Measurements from ENCODE around the gene CADM3.
A peak's percentile ranks its signal among the peaks of the same experiment; 100 is the strongest.

The CADM3 gene

DNA sequence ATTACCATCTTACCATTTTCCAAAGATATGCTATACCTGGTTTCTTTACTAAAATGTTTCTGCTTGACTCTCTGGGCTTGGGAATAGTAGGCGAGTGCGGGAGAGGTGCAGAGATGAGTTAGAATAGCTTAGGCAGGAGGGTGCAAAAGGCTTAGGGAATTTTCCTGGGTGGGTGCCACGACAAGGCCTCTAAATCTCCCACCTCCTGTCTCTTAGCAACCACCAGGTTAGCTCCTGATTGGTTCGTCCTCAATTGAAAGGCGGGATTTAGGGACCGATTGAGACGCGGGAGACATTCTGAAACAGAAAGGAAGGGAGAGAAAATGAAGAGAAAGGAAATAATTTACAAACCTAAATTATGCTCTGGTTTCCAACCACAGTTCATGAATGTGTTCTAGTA lies 36.4 kb downstream of the CADM3 start:
- no peak for DNase-seq

DNA sequence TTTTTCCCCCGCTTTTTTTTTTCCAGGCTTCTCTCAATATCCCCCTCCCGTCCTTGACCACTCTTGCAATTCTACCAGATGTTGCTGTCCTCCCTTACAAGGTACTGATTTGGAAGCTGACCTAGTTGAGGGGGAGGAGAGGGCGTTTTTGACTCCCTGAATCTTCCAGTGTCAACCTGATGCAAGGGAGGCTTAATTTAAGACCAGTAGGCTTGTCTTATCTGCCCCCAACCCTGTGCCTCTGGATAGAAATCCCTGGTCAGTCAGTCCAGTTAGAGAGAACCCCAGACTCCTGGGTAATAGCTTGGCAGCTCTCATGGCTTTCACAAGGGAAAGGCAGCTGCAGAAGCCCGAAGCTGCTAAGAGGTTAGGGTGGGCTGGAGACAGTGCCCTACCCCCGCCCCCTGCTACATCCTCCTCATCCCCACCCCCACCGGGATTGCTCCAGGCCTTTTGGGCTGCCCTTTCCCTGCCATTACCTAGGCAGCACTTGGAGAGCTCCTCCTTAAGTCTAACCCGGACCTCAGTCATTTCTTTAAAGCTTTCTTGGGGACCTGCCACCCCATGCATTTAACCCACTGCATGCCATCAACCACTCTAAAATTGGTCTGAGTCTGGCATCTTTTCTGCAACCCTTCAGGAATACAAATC lies 36.9 kb downstream of the CADM3 start:
- DNase-seq = no peak

DNA sequence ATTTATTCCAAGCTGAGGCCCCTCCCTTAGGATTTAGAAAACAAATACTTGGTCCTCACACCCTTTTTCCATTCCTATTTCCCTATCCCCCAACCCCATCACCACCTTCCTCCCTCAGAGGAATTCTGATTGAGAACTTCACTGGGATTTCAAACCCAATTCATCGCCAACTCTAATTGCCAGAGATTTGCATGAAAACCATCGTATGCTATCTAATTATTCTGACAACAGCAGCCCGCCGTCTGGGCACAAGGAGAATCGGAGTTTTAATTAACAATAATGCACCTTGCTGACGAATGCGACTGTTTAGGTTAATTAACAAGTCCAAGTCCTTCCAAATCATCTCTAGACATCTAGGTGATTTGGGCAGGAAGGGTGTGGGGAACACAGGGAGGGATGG lies 37.6 kb downstream of the CADM3 start:
- no peak for DNase-seq

DNA sequence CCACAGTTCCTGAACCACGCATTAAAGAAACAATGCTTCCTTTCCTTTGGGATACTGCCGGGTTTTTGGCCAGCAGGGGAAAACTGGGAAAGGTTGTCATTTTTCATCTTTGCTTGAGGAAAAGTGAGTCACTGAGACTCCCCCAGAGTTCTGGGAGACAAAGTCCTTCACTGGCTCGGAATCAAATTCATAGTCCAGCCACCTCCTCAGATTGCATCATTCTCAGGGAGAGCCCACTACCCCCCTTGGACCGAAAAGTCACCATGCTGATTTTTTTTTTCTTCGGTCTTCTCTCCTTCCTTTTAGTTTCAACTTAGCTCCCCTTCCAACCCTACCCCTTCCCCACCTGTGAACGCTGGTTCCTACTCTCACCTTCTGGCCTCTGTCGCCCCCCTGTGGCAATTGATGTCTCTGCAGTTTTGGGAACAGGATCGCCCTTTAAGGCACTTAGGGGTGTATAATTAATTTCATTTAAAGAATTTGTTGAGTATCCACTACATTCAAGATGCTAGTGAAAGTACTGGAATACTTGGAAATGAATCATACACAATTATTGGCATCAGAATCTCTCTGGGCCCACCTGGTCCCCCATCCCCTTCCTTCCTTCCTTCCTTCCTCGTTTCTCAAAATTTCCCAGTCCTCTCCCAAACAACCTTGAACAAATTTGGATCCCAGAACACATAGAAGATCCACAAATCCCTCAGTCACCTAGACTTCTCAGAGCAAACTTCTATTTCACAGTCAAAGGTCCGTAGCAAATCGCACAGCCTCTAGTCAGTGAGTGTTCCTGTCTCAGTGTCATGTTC lies 40.1 kb downstream of the CADM3 start:
- peak; percentile 27 to 39 for DNase-seq

DNA sequence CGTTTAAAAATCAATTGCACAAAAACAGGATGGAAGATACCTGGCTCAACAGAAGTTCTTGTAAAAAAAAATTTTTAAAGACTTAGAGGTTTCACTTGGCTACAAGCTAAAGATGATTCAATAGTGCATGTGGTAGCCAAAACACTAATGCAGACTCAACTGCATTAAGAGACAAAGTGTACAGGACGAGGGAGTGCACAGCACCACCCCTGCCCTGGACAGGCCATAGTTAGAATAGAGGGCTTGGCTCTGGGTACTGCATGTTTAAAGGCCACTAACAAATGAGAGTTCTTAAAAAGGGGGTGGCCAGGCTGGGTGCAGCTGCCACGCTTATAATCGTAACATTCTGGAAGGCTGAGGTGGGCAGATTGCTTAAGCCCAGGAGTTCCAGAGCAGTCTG lies 41.2 kb downstream of the CADM3 start:
- no peak for DNase-seq

DNA sequence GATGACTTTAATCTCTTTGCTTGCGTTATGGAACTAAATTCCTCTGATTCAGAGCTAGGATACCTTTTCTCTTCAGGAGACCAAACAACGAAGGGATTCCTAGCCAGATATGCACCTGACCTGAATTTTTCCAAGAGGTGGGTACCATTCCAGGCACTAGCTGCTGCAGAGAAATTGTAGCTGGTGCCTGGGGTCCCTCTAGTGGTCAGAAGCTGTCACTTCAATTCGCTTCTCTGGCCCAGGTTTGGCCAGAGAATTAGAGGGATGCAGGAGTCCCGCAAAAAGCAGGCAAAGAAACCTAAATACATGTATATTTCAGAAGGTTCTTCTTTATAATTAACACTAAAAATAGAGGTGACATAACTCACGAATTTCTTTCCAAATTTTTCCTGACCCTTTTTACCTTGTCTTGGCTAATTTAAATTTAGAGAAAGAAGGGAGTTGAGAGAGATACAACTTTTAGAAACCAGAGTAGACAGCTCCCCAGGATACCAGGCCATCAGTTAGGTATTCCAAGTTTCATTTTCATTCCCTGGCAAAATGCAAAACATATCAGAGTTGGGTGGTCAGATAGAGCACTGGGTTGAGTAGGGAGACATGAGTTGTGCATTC lies 42.8 kb downstream of the CADM3 start:
- peak; percentile 24 to 37 for DNase-seq

DNA sequence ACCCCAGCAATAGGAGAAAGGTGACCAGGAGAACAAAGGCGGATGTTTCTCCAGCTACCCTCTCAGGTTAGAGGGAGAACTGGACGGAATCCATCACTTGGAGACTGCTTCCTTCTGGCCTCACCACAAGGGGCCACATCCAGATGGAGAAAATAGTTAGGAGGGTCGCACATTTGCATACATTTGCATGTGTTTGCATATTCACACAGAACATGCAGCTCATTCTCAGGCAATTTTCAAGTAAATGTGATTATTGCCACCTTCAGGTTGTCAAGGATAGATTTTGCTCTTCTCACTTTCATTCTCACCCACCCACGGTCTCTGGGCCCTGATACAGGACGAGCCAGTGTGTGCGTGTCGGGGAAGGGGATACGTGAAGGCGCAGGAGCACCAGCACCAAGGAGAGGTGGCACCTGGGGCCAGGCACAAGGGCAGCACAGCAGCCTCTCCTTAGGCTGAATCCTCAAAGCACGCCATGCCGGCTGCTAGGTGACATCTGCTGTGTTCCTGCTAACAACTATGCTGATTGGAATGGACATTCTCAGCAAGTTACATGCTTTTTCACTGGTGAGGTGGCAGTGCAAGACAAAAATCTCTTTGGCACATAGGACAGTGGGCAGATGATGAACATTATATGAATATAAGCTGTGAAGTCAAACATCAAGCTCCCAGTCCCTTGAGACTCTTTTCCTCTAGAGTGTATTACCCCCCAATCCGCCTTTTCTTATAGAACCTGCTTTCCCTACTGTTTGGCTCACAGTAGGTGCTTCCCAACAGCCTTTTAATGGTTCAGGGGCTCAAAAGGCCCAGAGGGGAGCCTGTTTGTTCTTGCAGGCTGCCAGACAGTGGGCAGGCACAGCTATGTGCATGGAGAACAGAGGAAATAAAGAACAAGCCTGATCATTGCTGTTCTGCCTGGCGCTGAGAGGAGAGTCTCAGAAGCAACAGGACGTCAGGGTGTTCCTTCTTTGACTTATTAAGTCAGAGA lies 47.5 kb downstream of the CADM3 start:
- DNase-seq = no peak

DNA sequence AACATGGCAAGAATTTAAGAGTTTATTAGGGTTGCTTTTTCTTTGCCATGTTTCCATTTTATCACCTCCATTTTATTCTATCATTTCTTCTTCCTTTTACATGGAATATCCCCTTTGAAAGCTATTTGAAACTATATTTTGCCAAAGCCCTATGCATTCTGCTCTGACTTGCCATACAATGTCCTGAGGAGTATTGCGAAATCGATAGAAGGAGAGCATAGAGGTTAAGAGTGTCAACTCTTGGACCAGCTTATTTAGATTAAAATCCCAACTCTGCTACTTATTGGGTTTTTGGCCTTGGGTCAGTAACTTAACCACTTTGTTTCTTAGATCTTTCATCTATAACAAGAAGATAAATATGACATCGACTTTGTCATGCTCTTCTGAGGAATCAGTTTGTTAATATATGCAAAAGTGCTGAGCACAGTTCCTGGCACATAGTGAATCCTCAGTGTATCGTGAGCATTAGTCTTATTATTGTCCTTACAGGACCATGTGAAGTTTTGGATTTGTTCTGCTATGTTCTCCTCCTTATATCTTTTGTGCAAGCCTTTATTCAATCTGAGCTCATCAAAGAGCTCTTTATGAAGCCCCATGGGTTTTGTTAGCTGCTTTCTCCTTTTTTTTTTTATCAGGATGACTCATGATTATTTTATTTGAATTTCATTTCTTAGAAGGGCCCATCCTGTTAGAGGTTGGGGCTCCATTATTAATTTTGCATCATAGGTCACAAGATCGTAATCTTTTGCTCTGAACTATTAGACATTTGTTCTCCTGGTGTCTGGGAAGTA lies 50.9 kb downstream of the CADM3 start:
- no peak for DNase-seq

DNA sequence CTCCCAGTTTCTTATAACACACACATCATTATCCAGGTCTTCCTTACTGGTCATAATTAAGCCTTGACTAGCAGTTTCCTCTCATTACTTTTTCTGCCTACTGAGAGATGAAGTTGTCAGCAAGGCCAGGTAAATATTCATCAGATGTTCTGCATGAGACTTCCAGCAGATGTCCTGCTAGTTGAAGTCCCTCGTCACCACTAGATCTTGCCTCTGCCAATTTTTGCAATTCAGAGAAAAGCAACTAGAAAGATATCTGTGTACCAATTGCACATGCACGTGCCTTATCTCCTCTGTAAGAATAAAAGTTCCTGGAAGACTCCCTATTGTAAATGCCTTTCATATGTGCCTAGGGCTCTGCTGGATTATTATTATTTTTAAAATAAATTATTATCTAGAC lies 51.6 kb downstream of the CADM3 start:
- DNase-seq = no peak

DNA sequence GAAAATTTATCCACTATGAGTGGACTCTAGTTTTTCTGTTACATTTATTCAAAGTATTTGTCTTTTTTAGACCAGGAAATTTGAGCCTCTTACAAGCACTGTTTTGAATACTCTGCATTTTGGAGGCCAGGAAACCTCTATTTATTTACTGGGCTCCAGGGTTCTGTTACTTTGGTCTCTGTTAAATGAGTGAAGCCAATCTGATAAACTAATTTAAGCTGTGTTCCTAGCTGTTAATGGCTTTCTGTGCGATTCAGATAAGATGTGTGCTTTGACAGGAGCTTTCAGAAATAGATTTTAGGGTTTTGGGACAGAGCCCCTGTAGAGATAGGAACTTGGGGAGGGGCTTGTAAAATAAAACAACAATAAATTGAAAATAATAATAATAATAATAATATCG lies 57.1 kb downstream of the CADM3 start:
- DNase-seq = no peak

DNA sequence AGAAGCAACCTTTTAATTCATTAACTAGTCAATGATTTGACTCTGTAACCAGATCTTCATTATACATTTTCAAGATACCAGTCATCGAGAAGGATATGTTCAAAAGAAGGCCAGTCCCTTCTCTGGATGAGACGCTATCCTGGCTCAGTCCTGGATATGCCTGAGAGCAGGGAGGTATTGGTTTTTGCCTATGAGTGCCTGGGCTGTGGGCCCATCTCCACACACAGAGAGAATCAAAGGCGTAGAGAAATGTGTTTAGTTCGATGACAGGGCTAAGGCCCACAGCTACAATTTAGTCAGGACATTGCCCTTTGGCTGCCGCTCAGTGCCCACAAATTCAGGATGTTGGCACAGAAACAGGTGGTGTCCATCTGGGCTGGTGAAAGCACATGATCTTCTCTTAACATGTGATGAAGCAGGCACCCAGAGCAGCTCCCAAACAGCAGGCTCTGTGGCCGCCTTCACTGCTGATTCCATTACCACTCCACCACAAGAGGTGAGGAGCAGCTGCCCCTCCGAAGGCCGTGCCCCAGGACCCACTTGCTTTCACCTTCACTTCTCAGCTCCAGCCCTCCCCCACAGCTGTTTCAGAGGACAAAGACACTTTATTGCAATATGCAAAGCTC lies 58.0 kb downstream of the CADM3 start:
- DNase-seq = no peak

DNA sequence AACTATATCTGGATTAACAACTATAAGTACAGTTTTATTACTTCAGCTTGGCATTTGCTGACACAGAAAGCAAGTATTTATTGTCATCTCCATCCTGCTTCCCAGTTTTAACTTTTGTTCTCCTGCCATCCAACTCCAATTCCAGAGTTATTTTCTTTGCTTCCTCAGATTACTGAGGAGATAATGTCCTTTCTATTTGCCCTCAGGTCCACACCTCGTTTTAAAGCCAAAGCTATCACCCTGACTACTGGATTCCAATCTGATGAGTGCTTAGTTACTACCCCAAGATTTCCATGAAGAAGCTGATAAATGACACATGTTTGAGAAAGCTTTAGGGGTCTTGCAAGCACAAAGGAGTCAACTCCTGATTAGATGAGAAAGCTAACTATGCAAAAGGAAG lies 58.5 kb downstream of the CADM3 start:
- no peak for DNase-seq

DNA sequence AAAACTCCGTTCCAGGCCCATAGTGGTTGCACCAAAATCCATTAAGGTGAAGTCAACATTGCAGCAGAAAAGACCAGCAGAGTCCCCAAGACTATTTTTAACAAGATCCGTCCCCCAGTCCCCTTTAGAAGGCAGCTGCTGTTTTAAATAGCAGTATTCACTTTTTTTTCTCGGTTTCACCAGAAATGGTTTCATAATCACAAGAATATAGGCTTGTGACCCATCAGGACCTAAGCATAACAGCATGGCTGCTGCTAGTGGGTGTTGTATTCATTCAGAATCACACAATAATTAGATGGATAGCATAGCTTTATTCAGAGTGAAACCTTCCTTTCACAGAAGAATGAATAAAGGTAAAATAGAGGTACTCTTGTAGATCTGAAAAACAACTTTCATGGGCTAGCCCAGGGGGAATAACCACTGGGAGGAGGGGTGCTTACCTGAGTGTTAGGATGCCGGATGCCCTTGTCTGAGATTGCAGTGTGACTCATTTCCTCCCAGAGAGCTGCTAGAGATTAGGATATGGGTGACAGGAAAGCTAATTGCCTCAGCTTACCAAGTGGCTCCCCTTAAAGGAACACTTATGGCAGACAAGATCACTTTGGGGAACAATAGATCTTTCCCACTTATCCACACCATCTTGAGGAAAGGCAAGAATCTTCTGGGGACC lies 68.3 kb downstream of the CADM3 start:
- DNase-seq = no peak

DNA sequence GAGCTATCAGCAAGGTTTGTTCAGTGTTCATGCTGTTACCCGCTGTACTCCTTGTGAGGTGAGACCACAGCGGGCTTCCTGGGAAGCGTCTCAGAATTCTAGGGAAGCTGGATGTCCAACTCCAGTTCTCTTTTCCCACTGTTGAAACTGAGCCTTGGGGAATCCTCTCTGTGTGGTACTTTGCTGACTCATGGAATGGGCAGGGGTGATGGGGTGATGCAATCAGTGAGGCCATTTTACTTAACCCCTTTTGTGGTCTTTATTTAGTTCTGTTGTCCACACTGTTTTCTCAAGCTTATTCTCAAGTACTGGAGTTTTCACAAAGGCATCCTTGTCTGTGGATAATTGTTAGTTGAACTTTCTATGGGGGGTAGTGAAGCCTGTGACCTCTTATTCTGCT lies 75.9 kb downstream of the CADM3 start:
- DNase-seq = no peak

DNA sequence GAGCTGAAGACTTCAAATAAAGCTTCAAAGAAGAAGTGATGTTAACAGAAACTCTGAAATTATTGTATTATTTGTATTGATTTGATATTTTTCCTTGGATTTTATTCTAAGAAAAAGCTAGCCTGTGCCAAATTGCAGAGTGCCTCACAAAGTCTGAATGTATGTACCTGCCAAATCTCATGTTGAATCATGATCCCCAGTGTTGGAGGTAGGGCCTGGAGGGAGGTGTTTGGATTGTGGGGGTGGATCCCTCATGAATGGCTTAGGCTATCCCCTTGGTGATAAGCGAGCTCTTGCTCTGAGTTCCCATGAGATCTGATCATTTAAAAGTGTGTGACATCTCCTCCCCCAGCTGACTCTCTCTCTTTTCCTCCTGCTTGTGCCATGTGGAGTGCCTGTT lies 76.9 kb downstream of the CADM3 start:
- DNase-seq = no peak

DNA sequence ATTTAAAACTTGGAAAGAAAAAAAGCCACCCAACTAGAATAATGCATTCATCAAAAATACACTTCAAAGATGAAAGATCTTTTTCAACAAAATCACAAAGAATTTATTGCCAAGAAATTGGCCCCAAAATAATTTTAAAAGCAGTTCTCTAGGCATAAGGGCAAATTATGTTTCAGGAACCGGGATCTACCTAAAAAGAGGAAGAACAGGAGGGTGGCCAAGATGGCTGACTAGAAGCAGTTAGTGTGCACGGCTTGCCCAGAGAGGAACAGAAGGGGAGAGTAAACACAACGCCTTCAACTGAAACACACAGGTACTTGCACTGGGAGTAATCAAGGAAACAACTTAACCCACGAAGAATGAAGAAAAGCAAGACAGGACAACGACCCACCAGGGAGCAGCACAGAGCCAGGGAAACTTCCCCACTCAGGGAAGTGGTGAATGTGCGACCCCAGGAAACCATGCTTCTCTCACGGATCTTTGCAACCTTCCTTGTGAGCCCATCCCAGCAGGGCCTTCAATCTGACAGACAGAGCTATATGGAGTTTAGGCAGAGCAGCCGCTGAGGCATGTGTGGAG lies 79.3 kb downstream of the CADM3 start:
- DNase-seq = no peak
